HEK293 (cell line): ENCODE measurements around the gene GIN1.
A peak's percentile ranks its signal among the peaks of the same experiment; 100 is the strongest.

Source experiments
- CTCF ChIA-PET: fragments of 350-600 bp; formaldehyde crosslinking; extraction: SDS; loops from one replicate; lab custom pipeline; 2021; ENCODE audit warnings: antibody characterized with exemption; lab: Yijun Ruan, JAX
- POLR2A ChIA-PET: fragments of 300-600 bp; formaldehyde crosslinking; extraction: SDS; loops from one replicate; lab custom pipeline; 2020; ENCODE audit warnings: antibody characterized with exemption, inconsistent platforms; lab: Yijun Ruan, JAX
- H3K27ac ChIP-seq: fragments of 200-500 bp; sonication (Bioruptor generic); 2 replicates; pipeline ENCODE4 v1.5.1; 2014; ENCODE audit warnings: low read depth, low read length, control low read depth, inconsistent platforms; ENCODE audit errors: extremely low read depth
- H3K36me3 ChIP-seq, 2 experiments: fragments of 200-500 bp in 1 of 2; sonication (Bioruptor generic) in 1 of 2; 1 replicate in 1 of 2; 2 replicates in 1 of 2; pipeline ENCODE4 v1.5.1; 2014 to 2017; ENCODE audit warnings: inconsistent platforms in 2 of 2, low read length in 2 of 2; ENCODE audit not compliant: control insufficient read depth in 2 of 2, insufficient read depth in 1 of 2
- H3K4me1 ChIP-seq: fragments of 200-500 bp; sonication (Bioruptor generic); 2 replicates; pipeline ENCODE4 v1.5.1; 2014; ENCODE audit warnings: mild to moderate bottlenecking, low read length, inconsistent platforms; ENCODE audit not compliant: control insufficient read depth, insufficient read depth
- H3K4me3 ChIP-seq: 2 replicates; pipeline ENCODE4 v1.5.1; 2011; ENCODE audit warnings: low read depth, mild to moderate bottlenecking, control low read depth, low read length, moderate library complexity
- H3K9me3 ChIP-seq: fragments of 200-500 bp; sonication (Bioruptor generic); 2 replicates; pipeline ENCODE4 v1.5.1; 2014; ENCODE audit warnings: low read depth, low read length, inconsistent platforms; ENCODE audit not compliant: control insufficient read depth, insufficient read depth
- OVOL3 ChIP-seq: fragments of 450-650 bp; formaldehyde crosslinking; IDR thresholded peaks from 2 replicates; pipeline ENCODE4 v1.5.1; 2016; ENCODE audit warnings: missing biosample characterization, missing genetic modification characterization
- PRDM10 ChIP-seq: fragments of 450-650 bp; formaldehyde crosslinking; IDR thresholded peaks from 2 replicates; pipeline ENCODE4 v1.5.1; 2016; ENCODE audit warnings: missing biosample characterization, missing genetic modification characterization
- ZBTB48 ChIP-seq: fragments of 450-650 bp; formaldehyde crosslinking; IDR thresholded peaks from 2 replicates; pipeline ENCODE4 v1.5.1; 2016; ENCODE audit warnings: missing biosample characterization, missing genetic modification characterization
- ZEB2 ChIP-seq: fragments of 450-650 bp; formaldehyde crosslinking; IDR thresholded peaks from 2 replicates; pipeline ENCODE4 v1.5.1; 2016; ENCODE audit warnings: missing biosample characterization, missing genetic modification characterization
- ZNF140 ChIP-seq: fragments of 450-650 bp; formaldehyde crosslinking; IDR thresholded peaks from 2 replicates; pipeline ENCODE4 v1.5.1; 2016; ENCODE audit warnings: missing biosample characterization, missing genetic modification characterization
- ZNF280D ChIP-seq: fragments of 450-650 bp; formaldehyde crosslinking; IDR thresholded peaks from 2 replicates; pipeline ENCODE4 v1.5.1; 2016; ENCODE audit warnings: missing biosample characterization, missing genetic modification characterization
- ZNF600 ChIP-seq: fragments of 450-650 bp; formaldehyde crosslinking; IDR thresholded peaks from 2 replicates; pipeline ENCODE4 v1.5.1; 2016; ENCODE audit warnings: missing biosample characterization, missing genetic modification characterization

GIN1 gene

GRCh38 chr5:103037673-103038455 is 82.1 kb downstream of the GIN1 start:
- Histone ChIP-seq H3K9me3 (no peaks in the 10 kb centered on the region), H3K4me1 (no peaks in the 10 kb centered on the region), H3K27ac (no peak overlapping the region), H3K4me3 (no peak overlapping the region), H3K36me3 (no peaks in the 10 kb centered on the region)
- ChIA-PET CTCF (no interaction called here), POLR2A (no interaction called here)
- no peak for TF ChIP-seq ZNF140 (tag by site-specific recombination)
- TF ChIP-seq ZEB2 = no peak
- TF ChIP-seq OVOL3 (tag by site-specific recombination) = no peak
- TF ChIP-seq ZNF280D (tag by site-specific recombination) = no peak
- TF ChIP-seq PRDM10 = peak; percentile 52
- TF ChIP-seq ZBTB48 (tag by site-specific recombination) = no peak

GRCh38 chr5:103036601-103037000 is 83.3 kb downstream of the GIN1 start:
- H3K4me3 ChIP-seq = no peak overlapping the region
- no peak for TF ChIP-seq ZNF600 (tag by site-specific recombination)
- TF ChIP-seq, all 188 proteins: peak for 0
- H3K27ac ChIP-seq = no peak overlapping the region
- no peaks in the 10 kb centered on the region for H3K4me1 ChIP-seq
- H3K9me3 ChIP-seq = no peaks in the 10 kb centered on the region
- peaks cover 0 to 7% of the 10 kb centered on the region in 2 experiments; a peak in 1 of 3 replicates for H3K36me3 ChIP-seq
- ChIA-PET POLR2A (no interaction called here), CTCF (interaction anchor here (0.6 to 1.4 kb wide), 3 partner anchors 12 to 256 kb away, joined by 3 to 4 read pairs (median 3); no protein-coding TSS in a partner anchor)
